Brain microvascular endothelial cell (primary cell): ENCODE data around the gene COP1.

Experiments used
- DNase-seq: peaks from one replicate; pipeline ENCODE4 v3.0.0-alpha.2; 2020
- H3K27ac ChIP-seq: fragments of 250-450 bp; sonication (Bioruptor Pico); 2 replicates; pipeline ENCODE4 v1.5.1; 2020; ENCODE audit warnings: mild to moderate bottlenecking, moderate library complexity
- H3K27me3 ChIP-seq: fragments of 250-450 bp; sonication (Bioruptor Pico); replicated peaks from 2 replicates; pipeline ENCODE4 v1.5.1; 2020; ENCODE audit warnings: mild to moderate bottlenecking
- H3K36me3 ChIP-seq: fragments of 250-450 bp; sonication (Bioruptor Pico); replicated peaks from 2 replicates; pipeline ENCODE4 v1.5.1; 2020; ENCODE audit warnings: mild to moderate bottlenecking
- H3K4me3 ChIP-seq: 2 replicates; pipeline ENCODE4 v1.5.1; 2011; ENCODE audit warnings: low read depth, mild to moderate bottlenecking, control low read depth, low read length, moderate library complexity
- in situ Hi-C: cut with HindIII; loops from 2 replicates; pipeline ENCODE4 v1.10.0; 2017; ENCODE audit warnings: low sequenced_read_pairs, low pct_ligation_motif_present
- TF ChIP-seq, protein P1 (sequence below): IDR thresholded peaks from 2 replicates; pipeline ENCODE4 v1.5.1; 2011; ENCODE audit warnings: low read depth, mild to moderate bottlenecking, moderate library complexity, low read length, control low read depth, inconsistent platforms; ENCODE audit errors: missing control alignments

COP1 gene

DNA sequence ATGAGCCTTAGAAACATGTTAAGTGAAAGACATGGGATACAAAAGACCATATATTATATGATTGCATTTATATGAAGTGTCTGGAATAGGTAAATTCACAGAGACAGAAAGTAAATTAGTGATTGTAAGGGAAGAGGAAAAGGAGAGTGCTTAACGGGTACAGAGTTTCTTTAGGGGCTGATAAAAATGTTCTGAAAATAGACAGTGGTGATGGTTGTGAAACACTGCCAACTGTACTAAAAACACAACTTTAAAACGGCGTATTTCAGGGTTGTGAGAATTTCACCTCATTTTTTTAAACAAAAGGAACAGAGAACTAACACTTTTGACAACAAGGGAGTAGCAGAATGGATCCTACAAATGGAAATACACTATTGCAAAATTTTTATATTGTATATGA lies 13.4 kb downstream of the COP1 start:
- Histone ChIP-seq H3K27ac (no peak overlapping the region), H3K27me3 (no peaks in the 10 kb centered on the region), H3K4me3 (no peak overlapping the region), H3K36me3 (no peaks in the 10 kb centered on the region)
- in situ Hi-C loops = no loop called here
- no peak for DNase-seq
- TF ChIP-seq, protein P1, sequence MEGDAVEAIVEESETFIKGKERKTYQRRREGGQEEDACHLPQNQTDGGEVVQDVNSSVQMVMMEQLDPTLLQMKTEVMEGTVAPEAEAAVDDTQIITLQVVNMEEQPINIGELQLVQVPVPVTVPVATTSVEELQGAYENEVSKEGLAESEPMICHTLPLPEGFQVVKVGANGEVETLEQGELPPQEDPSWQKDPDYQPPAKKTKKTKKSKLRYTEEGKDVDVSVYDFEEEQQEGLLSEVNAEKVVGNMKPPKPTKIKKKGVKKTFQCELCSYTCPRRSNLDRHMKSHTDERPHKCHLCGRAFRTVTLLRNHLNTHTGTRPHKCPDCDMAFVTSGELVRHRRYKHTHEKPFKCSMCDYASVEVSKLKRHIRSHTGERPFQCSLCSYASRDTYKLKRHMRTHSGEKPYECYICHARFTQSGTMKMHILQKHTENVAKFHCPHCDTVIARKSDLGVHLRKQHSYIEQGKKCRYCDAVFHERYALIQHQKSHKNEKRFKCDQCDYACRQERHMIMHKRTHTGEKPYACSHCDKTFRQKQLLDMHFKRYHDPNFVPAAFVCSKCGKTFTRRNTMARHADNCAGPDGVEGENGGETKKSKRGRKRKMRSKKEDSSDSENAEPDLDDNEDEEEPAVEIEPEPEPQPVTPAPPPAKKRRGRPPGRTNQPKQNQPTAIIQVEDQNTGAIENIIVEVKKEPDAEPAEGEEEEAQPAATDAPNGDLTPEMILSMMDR = no peak

DNA sequence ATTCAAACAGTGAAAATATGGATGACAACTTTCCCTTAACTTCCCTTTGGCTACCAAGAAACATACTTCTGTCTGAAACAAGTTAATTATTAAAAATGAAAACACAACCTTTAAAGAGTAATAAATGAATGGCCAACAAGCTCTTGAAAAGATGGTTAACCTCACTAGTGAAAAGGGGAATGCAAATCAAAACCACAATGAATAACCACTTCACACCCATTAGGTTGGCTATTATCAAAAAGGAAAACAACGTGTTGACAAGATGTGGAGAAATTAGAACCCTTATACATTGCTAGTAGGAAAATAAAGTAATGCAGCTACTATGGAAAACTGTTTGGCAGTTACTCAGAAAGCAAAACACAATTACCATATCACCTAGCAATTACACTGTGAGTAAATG lies 14.1 kb downstream of the COP1 start:
- no peak for DNase-seq
- in situ Hi-C loops = no loop called here

DNA sequence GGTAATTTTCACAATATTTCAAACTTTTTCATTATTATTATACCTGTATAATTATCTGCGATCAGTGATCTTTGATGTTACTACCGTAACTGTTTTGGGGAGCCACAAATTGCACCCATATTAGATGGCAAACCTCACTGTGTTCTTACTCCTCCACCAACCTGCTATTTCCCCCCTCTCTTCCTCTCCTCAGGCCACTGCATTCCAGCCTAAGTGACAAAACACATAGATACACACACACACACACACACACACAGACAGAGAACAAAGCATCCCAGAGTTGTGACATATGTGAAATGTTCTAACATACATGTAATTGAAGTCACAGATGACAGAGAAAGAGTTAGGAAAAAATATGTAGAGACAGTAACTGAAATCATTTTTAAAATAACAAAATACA lies 18.5 kb downstream of the COP1 start:
- in situ Hi-C loops = no loop called here
- TF ChIP-seq, protein P1 = no peak
- no peaks in the 10 kb centered on the region for H3K27me3 ChIP-seq
- DNase-seq = no peak
- H3K27ac ChIP-seq = no peak overlapping the region
- H3K4me3 ChIP-seq = no peak overlapping the region
- H3K36me3 ChIP-seq = no peaks in the 10 kb centered on the region

More for the DNA sequence above, 14.1 kb downstream of the COP1 start:
- Histone ChIP-seq H3K4me3 (no peak overlapping the region), H3K27me3 (no peaks in the 10 kb centered on the region), H3K27ac (no peak overlapping the region), H3K36me3 (no peaks in the 10 kb centered on the region)
- TF ChIP-seq, protein P1 = no peak

DNA sequence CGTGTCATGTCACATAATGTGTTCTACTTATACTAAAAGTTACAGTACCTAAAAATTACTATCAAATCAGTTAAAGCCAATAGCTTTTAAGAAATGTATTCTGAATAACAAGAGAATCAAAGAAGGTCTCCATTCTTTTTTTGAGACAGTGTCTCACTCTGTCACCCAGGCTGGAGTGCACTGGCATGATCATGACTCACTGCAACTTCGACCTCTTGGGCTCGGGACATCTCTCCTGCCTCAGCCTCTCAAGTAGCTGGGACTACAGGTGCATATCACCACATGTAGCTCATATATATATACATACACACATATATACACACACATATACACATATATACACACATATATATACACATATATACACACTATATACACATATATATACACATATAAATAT lies 20.1 kb downstream of the COP1 start:
- no peaks in the 10 kb centered on the region for H3K36me3 ChIP-seq
- in situ Hi-C loops = no loop called here
- no peak overlapping the region for H3K27ac ChIP-seq
- peak; percentile 7 for DNase-seq
- TF ChIP-seq, protein P1 = no peak
- no peaks in the 10 kb centered on the region for H3K27me3 ChIP-seq
- no peak overlapping the region for H3K4me3 ChIP-seq

DNA sequence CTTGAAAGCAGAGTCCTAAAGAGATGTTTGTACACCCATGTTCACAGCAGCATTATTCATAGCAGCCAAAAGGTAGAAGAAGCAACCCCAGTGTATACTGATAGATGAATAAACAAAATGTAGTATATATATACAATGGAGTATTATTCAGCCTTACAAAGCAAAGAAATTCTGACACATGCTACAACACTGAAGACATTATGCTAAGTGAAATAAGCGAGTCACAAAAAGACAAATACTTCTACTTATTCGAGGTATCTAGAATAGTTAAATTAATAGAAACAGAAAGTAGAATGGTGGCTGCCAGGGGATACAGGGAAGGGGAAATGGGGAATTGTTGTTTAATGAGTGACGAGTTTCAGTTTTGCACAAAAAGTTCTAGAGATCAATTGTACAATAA lies 23.5 kb downstream of the COP1 start:
- TF ChIP-seq, protein P1 = no peak
- Histone ChIP-seq H3K36me3 (no peaks in the 10 kb centered on the region), H3K27me3 (no peaks in the 10 kb centered on the region), H3K4me3 (no peak overlapping the region), H3K27ac (no peak overlapping the region)
- no peak for DNase-seq
- in situ Hi-C loops = no loop called here

DNA sequence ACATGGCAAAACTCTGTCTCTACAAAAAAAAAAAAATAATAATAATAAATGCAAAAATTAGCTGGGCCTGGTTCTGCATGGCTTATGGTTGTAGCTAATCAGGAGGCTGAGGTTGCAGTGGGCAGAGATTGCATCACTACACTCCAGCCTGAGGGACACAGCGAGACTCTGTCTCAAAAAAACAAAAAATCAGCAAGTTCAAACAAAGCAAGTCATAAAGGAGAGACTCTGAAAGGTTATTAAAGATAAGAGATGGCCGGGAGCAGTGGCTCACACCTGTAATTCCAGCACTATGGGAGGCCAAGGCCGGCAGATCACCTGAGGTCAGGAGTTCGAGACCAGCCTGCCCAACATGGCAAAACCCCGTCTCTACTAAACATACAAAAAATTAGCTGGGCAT lies 28.8 kb downstream of the COP1 start:
- DNase-seq = no peak
- H3K27ac ChIP-seq = no peak overlapping the region
- TF ChIP-seq, protein P1 = no peak
- no peak overlapping the region for H3K4me3 ChIP-seq
- H3K36me3 ChIP-seq = no peaks in the 10 kb centered on the region
- in situ Hi-C loops = no loop called here
- no peaks in the 10 kb centered on the region for H3K27me3 ChIP-seq
